ENCODE results near the gene SCN9A.

DNA sequence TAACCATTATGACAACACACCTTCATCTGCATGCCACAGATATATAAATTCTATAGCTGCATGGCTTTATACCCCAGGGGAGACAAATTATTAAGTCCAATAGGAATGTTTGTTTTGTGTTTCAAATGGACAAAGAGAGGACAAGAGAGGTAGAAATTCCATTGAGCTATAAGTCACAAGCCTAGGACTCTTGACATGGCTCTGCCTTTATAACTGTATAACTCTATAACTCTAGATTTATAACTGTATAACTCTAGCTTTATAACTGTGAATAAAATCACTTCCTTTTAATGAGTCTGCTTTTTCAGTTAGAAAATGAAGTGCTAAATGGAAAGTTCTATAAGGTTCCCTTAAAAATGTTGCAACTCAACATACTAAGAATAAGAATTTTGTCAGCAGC, 106.4 kb downstream of the SCN9A start:
- TF ChIP-seq, protein P1, sequence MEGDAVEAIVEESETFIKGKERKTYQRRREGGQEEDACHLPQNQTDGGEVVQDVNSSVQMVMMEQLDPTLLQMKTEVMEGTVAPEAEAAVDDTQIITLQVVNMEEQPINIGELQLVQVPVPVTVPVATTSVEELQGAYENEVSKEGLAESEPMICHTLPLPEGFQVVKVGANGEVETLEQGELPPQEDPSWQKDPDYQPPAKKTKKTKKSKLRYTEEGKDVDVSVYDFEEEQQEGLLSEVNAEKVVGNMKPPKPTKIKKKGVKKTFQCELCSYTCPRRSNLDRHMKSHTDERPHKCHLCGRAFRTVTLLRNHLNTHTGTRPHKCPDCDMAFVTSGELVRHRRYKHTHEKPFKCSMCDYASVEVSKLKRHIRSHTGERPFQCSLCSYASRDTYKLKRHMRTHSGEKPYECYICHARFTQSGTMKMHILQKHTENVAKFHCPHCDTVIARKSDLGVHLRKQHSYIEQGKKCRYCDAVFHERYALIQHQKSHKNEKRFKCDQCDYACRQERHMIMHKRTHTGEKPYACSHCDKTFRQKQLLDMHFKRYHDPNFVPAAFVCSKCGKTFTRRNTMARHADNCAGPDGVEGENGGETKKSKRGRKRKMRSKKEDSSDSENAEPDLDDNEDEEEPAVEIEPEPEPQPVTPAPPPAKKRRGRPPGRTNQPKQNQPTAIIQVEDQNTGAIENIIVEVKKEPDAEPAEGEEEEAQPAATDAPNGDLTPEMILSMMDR (IDR thresholded peaks at IDR 0.05): no peak
- no peak for TF ChIP-seq POLR2A (IDR thresholded peaks at IDR 0.05)

Measured in uterus (tissue), 2 donors.